B cell (primary cell): ENCODE data around the gene CLDN6. TPM values are rescaled to one million over a fixed set of nuclear protein-coding genes. Genes with fewer than 3 reads are reported as not detected.

Source experiments
- ATAC-seq: fragments of 200-7000 bp; cut with Tn5 transposase; one replicate; pipeline ENCODE4 v1.10.0; 2021; ENCODE audit warnings: low read depth, mild to moderate bottlenecking, moderate number of reproducible peaks, moderate library complexity
- CTCF ChIA-PET: fragments of 350-600 bp; sonication (Branson Sonifier 250); formaldehyde crosslinking; loops from one replicate; lab custom pipeline; 2021; ENCODE audit warnings: antibody characterized with exemption, inconsistent platforms; lab: Charles Lee
- POLR2A ChIA-PET: fragments of 350-600 bp; sonication (Branson Sonifier 250); formaldehyde crosslinking; loops from one replicate; lab custom pipeline; 2021; ENCODE audit warnings: antibody characterized with exemption; lab: Charles Lee
- DNase-seq: peaks from one replicate; pipeline ENCODE4 v3.0.0; 2013
- H2AFZ ChIP-seq: 2 replicates; pipeline ENCODE4 v1.6.1; 2012; ENCODE audit warnings: mild to moderate bottlenecking, low read depth, low read length; ENCODE audit not compliant: insufficient read depth, poor library complexity, severe bottlenecking
- H3K27ac ChIP-seq, 2 donors: 1 replicate in 1 of 2; 2 replicates in 1 of 2; pipeline ENCODE4 v1.5.1; 2012 to 2013; ENCODE audit warnings: low read length in 2 of 2, mild to moderate bottlenecking in 2 of 2, moderate library complexity in 1 of 2
- H3K27me3 ChIP-seq, 4 experiments: fragments of 200-600 bp in 1 of 4; sonication (generic) in 1 of 4; replicated peaks in 1 of 4; 1 replicate in 2 of 4; 2 replicates in 2 of 4; pipeline versions ENCODE4 v1.6.1 to v1.7.0; 2013 to 2016; ENCODE audit warnings: low read length in 3 of 4, mild to moderate bottlenecking in 2 of 4, mixed read lengths in 1 of 4, moderate library complexity in 1 of 4; ENCODE audit not compliant: insufficient read depth in 4 of 4, control insufficient read depth in 3 of 4; ENCODE audit errors: control extremely low read depth in 1 of 4
- H3K36me3 ChIP-seq, 2 experiments: replicated peaks in 1 of 2; 1 replicate in 1 of 2; 2 replicates in 1 of 2; pipeline versions ENCODE4 v1.6.1 to v1.7.1; 2013; ENCODE audit warnings: low read length in 1 of 2; ENCODE audit not compliant: insufficient read depth in 2 of 2, control insufficient read depth in 1 of 2; ENCODE audit errors: control extremely low read depth in 1 of 2, extremely low read depth in 1 of 2
- H3K4me1 ChIP-seq, 2 donors: fragments of 200-600 bp in 1 of 2; sonication (generic) in 1 of 2; 1 replicate in 1 of 2; 2 replicates in 1 of 2; pipeline versions ENCODE4 v1.5.1 to v1.6.1; 2013 to 2017; ENCODE audit warnings: low read length in 2 of 2; ENCODE audit not compliant: control insufficient read depth in 2 of 2, insufficient read depth in 2 of 2
- H3K4me2 ChIP-seq: replicated peaks from 2 replicates; pipeline ENCODE3; 2012; ENCODE audit warnings: mild to moderate bottlenecking, low read depth, low read length; ENCODE audit not compliant: poor library complexity, severe bottlenecking
- H3K4me3 ChIP-seq, 5 experiments: fragments of 200-600 bp in 1 of 5; sonication (generic) in 1 of 5; 1 replicate in 3 of 5; 2 replicates in 2 of 5; pipeline versions ENCODE4 v1.5.1 to v1.7.0; 2011 to 2016; ENCODE audit warnings: low read length in 4 of 5, mild to moderate bottlenecking in 4 of 5, low read depth in 2 of 5, control low read depth in 1 of 5, moderate library complexity in 1 of 5; ENCODE audit not compliant: insufficient read depth in 1 of 5; ENCODE audit errors: control extremely low read depth in 1 of 5, extremely low read depth in 1 of 5
- H3K79me2 ChIP-seq: fragments of 200-600 bp; sonication (generic); one replicate; pipeline ENCODE4 v1.6.0; 2016; ENCODE audit warnings: low read length; ENCODE audit not compliant: control insufficient read depth, insufficient read depth
- H3K9ac ChIP-seq: fragments of 200-600 bp; sonication (generic); 2 replicates; pipeline ENCODE4 v1.6.1; 2017; ENCODE audit warnings: mild to moderate bottlenecking, low read length, moderate library complexity
- H3K9me3 ChIP-seq, 3 donors: one replicate each; pipeline versions ENCODE4 v1.6.1 to v1.7.1; 2013; ENCODE audit warnings: low read length in 2 of 3; ENCODE audit not compliant: control insufficient read depth in 2 of 3, insufficient read depth in 1 of 3; ENCODE audit errors: control extremely low read depth in 1 of 3
- H4K20me1 ChIP-seq: 2 replicates; pipeline ENCODE4 v1.6.0; 2012; ENCODE audit warnings: mild to moderate bottlenecking, low read length; ENCODE audit not compliant: insufficient read depth, control insufficient read depth, poor library complexity, severe bottlenecking
- H3K27ac Mint-ChIP-seq: one replicate; pipeline ENCODE4 v1.8.0; 2021; ENCODE audit warnings: mixed read lengths
- H3K27me3 Mint-ChIP-seq: one replicate; pipeline ENCODE4 v1.8.0; 2021; ENCODE audit warnings: mixed read lengths
- H3K4me1 Mint-ChIP-seq: one replicate; pipeline ENCODE4 v1.8.0; 2021; ENCODE audit warnings: mixed read lengths
- H3K4me3 Mint-ChIP-seq: one replicate; pipeline ENCODE4 v1.8.0; 2021; ENCODE audit warnings: mixed read lengths
- H3K9me3 Mint-ChIP-seq: one replicate; pipeline ENCODE4 v1.8.0; 2022; ENCODE audit warnings: mixed read lengths; ENCODE audit not compliant: insufficient read depth
- EZH2 ChIP-seq: IDR thresholded peaks from 2 replicates; pipeline ENCODE4 v1.6.1; 2012; ENCODE audit warnings: borderline replicate concordance, low read depth, mild to moderate bottlenecking, moderate library complexity, low read length; ENCODE audit not compliant: insufficient read depth, poor library complexity, severe bottlenecking
- WGBS: methylation state at CpG from one replicate; pipeline ENCODE4 v1.1.5; 2013; ENCODE audit warnings: missing lambda C conversion rate; ENCODE audit not compliant: insufficient coverage; 5-methylcytosine and 5-hydroxymethylcytosine counted together
- intact Hi-C: fragments of 100-400 bp; cut with micrococcal nuclease; formaldehyde crosslinking; loops from one replicate; pipeline ENCODE4 v1.10.0; 2022
- polyA plus RNA-seq: library from polyadenylated mRNA; depleted of rRNA; stranded (reverse); fragments of >200 nt; gene quantifications from 2 replicates; pipeline ENCODE4 v1.2.3, GENCODE V29; 2012
- total RNA-seq, 2 donors: library from RNA; stranded (reverse); fragments of 120-200 nt in 1 of 2; gene quantifications; 1 replicate in 1 of 2; 2 replicates in 1 of 2; pipeline versions ENCODE4 v1.2.3 to v1.2.4, GENCODE V29; 2013 to 2022
- TF ChIP-seq, protein P1 (sequence below): fragments of 200-600 bp; IDR thresholded peaks from one replicate; pipeline ENCODE4 v1.8.0; 2022; ENCODE audit warnings: antibody characterized with exemption, mild to moderate bottlenecking

Gene CLDN6
- total and polyA plus RNA-seq, 2 donors (not counting 1 experiment from before 2014, with no cell fraction given), result not detected

- peak overlapping the region in 1 of 5 experiments; percentile 44 for H3K4me3 ChIP-seq
- H2AFZ ChIP-seq, result no peak overlapping the region
- Mint-ChIP-seq H3K9me3 (no peaks in the 10 kb centered on the region), H3K27me3 (peaks cover 9% of the 10 kb centered on the region), H3K4me3 (no peak overlapping the region), H3K27ac (no peak overlapping the region), H3K4me1 (peaks cover 25% of the 10 kb centered on the region)
- no peak for DNase-seq
- POLR2A ChIA-PET, result no interaction called here
- H3K36me3 ChIP-seq, result no peaks in the 10 kb centered on the region
- 97% methylated on average over 3 of the region's 4 CpGs for WGBS
- H3K4me1 ChIP-seq, result peaks cover 25 to 28% of the 10 kb centered on the region in 2 donors
- H4K20me1 ChIP-seq, result no peaks in the 10 kb centered on the region
- peaks cover 0 to 14% (median 0%) of the 10 kb centered on the region in 3 donors for H3K9me3 ChIP-seq
- H3K79me2 ChIP-seq, result no peaks in the 10 kb centered on the region
- peak overlapping the region; percentile 76 for H3K4me2 ChIP-seq
- CTCF ChIA-PET, result interaction anchor here (1.2 to 9.6 kb wide), 3 partner anchors 15 to 26 kb away, joined by 4 to 213 read pairs (median 8); partner anchors contain the start of genes HCFC1R1 and THOC6
- TF ChIP-seq, protein P1, sequence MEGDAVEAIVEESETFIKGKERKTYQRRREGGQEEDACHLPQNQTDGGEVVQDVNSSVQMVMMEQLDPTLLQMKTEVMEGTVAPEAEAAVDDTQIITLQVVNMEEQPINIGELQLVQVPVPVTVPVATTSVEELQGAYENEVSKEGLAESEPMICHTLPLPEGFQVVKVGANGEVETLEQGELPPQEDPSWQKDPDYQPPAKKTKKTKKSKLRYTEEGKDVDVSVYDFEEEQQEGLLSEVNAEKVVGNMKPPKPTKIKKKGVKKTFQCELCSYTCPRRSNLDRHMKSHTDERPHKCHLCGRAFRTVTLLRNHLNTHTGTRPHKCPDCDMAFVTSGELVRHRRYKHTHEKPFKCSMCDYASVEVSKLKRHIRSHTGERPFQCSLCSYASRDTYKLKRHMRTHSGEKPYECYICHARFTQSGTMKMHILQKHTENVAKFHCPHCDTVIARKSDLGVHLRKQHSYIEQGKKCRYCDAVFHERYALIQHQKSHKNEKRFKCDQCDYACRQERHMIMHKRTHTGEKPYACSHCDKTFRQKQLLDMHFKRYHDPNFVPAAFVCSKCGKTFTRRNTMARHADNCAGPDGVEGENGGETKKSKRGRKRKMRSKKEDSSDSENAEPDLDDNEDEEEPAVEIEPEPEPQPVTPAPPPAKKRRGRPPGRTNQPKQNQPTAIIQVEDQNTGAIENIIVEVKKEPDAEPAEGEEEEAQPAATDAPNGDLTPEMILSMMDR, result no peak
- TF ChIP-seq EZH2, result no peak
- intact Hi-C loops, result no loop called here
- H3K9ac ChIP-seq, result no peak overlapping the region
- no peak overlapping the region for H3K27ac ChIP-seq
- peaks cover 0 to 22% (median 10%) of the 10 kb centered on the region in 4 experiments for H3K27me3 ChIP-seq
- no peak for ATAC-seq
Measured at GRCh38 chr16:3008690-3009037, 9.3 kb downstream of the CLDN6 start.

GRCh38 chr16:3007957-3008689 lies 9.9 kb downstream of the CLDN6 start:
- Histone ChIP-seq H3K27ac (no peak overlapping the region), H3K4me3 (peak overlapping the region in 2 of 5 experiments; percentile 37 to 44), H3K36me3 (no peaks in the 10 kb centered on the region), H2AFZ (peak overlapping the region; percentile 58), H3K9ac (peak overlapping the region; percentile 32), H3K9me3 (peaks cover 0 to 18% (median 0%) of the 10 kb centered on the region in 3 donors), H3K27me3 (peaks cover 0 to 22% (median 10%) of the 10 kb centered on the region in 4 experiments), H4K20me1 (no peaks in the 10 kb centered on the region), H3K79me2 (no peaks in the 10 kb centered on the region), H3K4me1 (peaks cover 25 to 32% of the 10 kb centered on the region in 2 donors), H3K4me2 (peak overlapping the region; percentile 76)
- TF ChIP-seq, protein P1, result no peak
- TF ChIP-seq EZH2, result no peak
- Mint-ChIP-seq H3K9me3 (no peaks in the 10 kb centered on the region), H3K4me3 (peak overlapping the region; percentile 58), H3K27me3 (peaks cover 9% of the 10 kb centered on the region), H3K27ac (no peak overlapping the region), H3K4me1 (peaks cover 26% of the 10 kb centered on the region)
- ATAC-seq (no peak), DNase-seq (peak; percentile 49)
- ChIA-PET CTCF (interaction anchor here (0.9 to 9.6 kb wide), 5 partner anchors 16 to 121 kb away, joined by 3 to 213 read pairs (median 6); partner anchors contain the start of genes HCFC1R1 and THOC6), POLR2A (no interaction called here)
- intact Hi-C loops, result no loop called here
- WGBS, result 2% methylated on average over 10 of the region's 17 CpGs
